A549 (cell line): ENCODE results near the gene RGS2. TPM values are rescaled to one million over a fixed set of nuclear protein-coding genes. Genes with fewer than 3 reads are reported as not detected.

Experiments
- ATAC-seq, 2 experiments: fragments of 200-7000 bp in 1 of 2; fragments of >200 bp in 1 of 2; cut with Nextera tagmentation in 1 of 2; cut with Tn5 transposase in 1 of 2; 3 replicates each; pipeline versions ENCODE4 v1.8.0 to v1.9.1; 2018 to 2020; ENCODE audit warnings: mild to moderate bottlenecking in 1 of 2, moderate library complexity in 1 of 2
- CTCF ChIA-PET: fragments of 300-600 bp; sonication (Branson Sonifier 250); formaldehyde crosslinking; extraction: SDS; loops from one replicate; lab custom pipeline; 2021; ENCODE audit warnings: antibody characterized with exemption, inconsistent platforms; lab: Yijun Ruan, JAX
- POLR2A ChIA-PET: fragments of 350-600 bp; formaldehyde crosslinking; extraction: SDS; loops from one replicate; lab custom pipeline; 2021; ENCODE audit warnings: antibody characterized with exemption, inconsistent platforms; lab: Yijun Ruan, JAX
- DNase-seq, 2 experiments: peaks; one replicate each; pipeline versions ENCODE4 v3.0.0 to v3.0.0-alpha.2; 2011 to 2016; ENCODE audit warnings: low read depth in 1 of 2, low spot score in 1 of 2
- FAIRE-seq: peaks from 2 replicates; lab custom pipeline; 2011; peaks lifted over from hg19 to GRCh38; lab: Jason Lieb, UNC
- H3K27ac ChIP-seq, 2 experiments: fragments of >200 bp; sonication (Bioruptor Twin); formaldehyde crosslinking; 3 replicates each; pipeline ENCODE4 v1.5.1; 2016 to 2017
- H3K4me1 ChIP-seq: fragments of >200 bp; sonication (Bioruptor Twin); formaldehyde crosslinking; 3 replicates; pipeline ENCODE4 v1.6.1; 2016
- H3K4me2 ChIP-seq: fragments of >200 bp; sonication (Bioruptor Twin); formaldehyde crosslinking; 3 replicates; pipeline ENCODE4 v1.6.1; 2016
- H3K4me3 ChIP-seq: fragments of >200 bp; sonication (Bioruptor Twin); formaldehyde crosslinking; 3 replicates; pipeline ENCODE4 v1.5.1; 2016
- H3K9me3 ChIP-seq: fragments of >200 bp; sonication (Bioruptor Twin); formaldehyde crosslinking; 3 replicates; pipeline ENCODE4 v1.6.1; 2016
- CBX2 ChIP-seq: fragments of 200-600 bp; sonication (generic); IDR thresholded peaks from 2 replicates; pipeline ENCODE4 v1.6.1; 2016; ENCODE audit warnings: low read depth, mild to moderate bottlenecking, borderline replicate concordance
- CHD4 ChIP-seq: fragments of 200-600 bp; sonication (generic); IDR thresholded peaks from 2 replicates; pipeline ENCODE4 v1.6.1; 2016; ENCODE audit warnings: antibody characterized with exemption, mild to moderate bottlenecking, borderline replicate concordance
- EP300 ChIP-seq, 2 experiments: fragments of >200 bp; sonication (Bioruptor Twin); formaldehyde crosslinking; IDR thresholded peaks; 2 replicates in 1 of 2; 3 replicates in 1 of 2; pipeline ENCODE4 v1.6.1; 2016 to 2017
- GATA3 ChIP-seq: IDR thresholded peaks from 2 replicates; pipeline ENCODE4 v1.6.1; 2012; ENCODE audit warnings: borderline replicate concordance
- JUNB ChIP-seq: fragments of >200 bp; sonication (Bioruptor Twin); formaldehyde crosslinking; IDR thresholded peaks from 2 replicates; pipeline ENCODE4 v1.6.1; 2016
- NFE2L2 ChIP-seq: fragments of 150-350 bp; conservative IDR thresholded peaks from 2 replicates; pipeline ENCODE4 v1.6.1; 2014; ENCODE audit warnings: low read length
- NPAS2 ChIP-seq: fragments of 250-450 bp; sonication (Bioruptor Pico); IDR thresholded peaks from 2 replicates; pipeline ENCODE4 v1.8.0; 2022; ENCODE audit warnings: mild to moderate bottlenecking, moderate library complexity, borderline replicate concordance
- PHF8 ChIP-seq: fragments of 200-600 bp; sonication (generic); IDR thresholded peaks from 2 replicates; pipeline ENCODE4 v1.6.1; 2016; ENCODE audit warnings: low read depth, mild to moderate bottlenecking, antibody characterized with exemption, moderate library complexity, borderline replicate concordance
- RARB ChIP-seq: fragments of 250-450 bp; sonication (Bioruptor Pico); IDR thresholded peaks from 2 replicates; pipeline ENCODE4 v1.8.0; 2021; ENCODE audit warnings: mild to moderate bottlenecking, moderate library complexity
- TFCP2L1 ChIP-seq: fragments of 250-450 bp; sonication (Bioruptor Pico); IDR thresholded peaks from 2 replicates; pipeline ENCODE4 v1.5.0; 2021; ENCODE audit warnings: mild to moderate bottlenecking
- ZC3H11A ChIP-seq: fragments of 450-650 bp; IDR thresholded peaks from 2 replicates; pipeline ENCODE4 v1.6.1; 2014; ENCODE audit warnings: antibody characterized with exemption, mild to moderate bottlenecking
- ZNF302 ChIP-seq: fragments of 250-450 bp; sonication (Bioruptor Pico); IDR thresholded peaks from 2 replicates; pipeline ENCODE4 v1.9.0; 2021; ENCODE audit warnings: inconsistent platforms, mild to moderate bottlenecking, moderate library complexity
- ZSCAN20 ChIP-seq: fragments of 250-450 bp; sonication (Bioruptor Pico); IDR thresholded peaks from 2 replicates; pipeline ENCODE4 v1.8.0; 2022; ENCODE audit warnings: mild to moderate bottlenecking, moderate library complexity
- WGBS: methylation state at CpG from one replicate; pipeline ENCODE4 v1.1.6; 2017; ENCODE audit errors: missing lambda C conversion rate; 5-methylcytosine and 5-hydroxymethylcytosine counted together
- polyA plus RNA-seq, 4 experiments: library from polyadenylated mRNA; depleted of rRNA in 3 of 4; stranded (reverse); fragments of >200 nt; fragmentation: RNase III in 1 of 4; extraction: RNeasy Plus Mini Kit Qiagen cat#74134 plus additional on column Dnase treatment in 1 of 4; gene quantifications; 2 replicates in 3 of 4; 3 replicates in 1 of 4; pipeline ENCODE4 v1.2.3, GENCODE V29; 2011 to 2017
- TF ChIP-seq, protein P1 (sequence below): IDR thresholded peaks from 2 replicates; pipeline ENCODE4 v1.6.1; 2012
- TF ChIP-seq, protein P2 (sequence below): IDR thresholded peaks from 2 replicates; pipeline ENCODE4 v1.6.1; 2012; ENCODE audit warnings: low read depth, borderline replicate concordance
- TF ChIP-seq, protein P3 (sequence below): fragments of 450-650 bp; IDR thresholded peaks from 2 replicates; pipeline ENCODE4 v1.6.1; 2014; ENCODE audit warnings: antibody characterized with exemption
- TF ChIP-seq, protein P4 (sequence below): fragments of 200-600 bp; sonication (generic); IDR thresholded peaks from 2 replicates; pipeline ENCODE4 v1.6.1; 2016; ENCODE audit warnings: antibody characterized with exemption, mild to moderate bottlenecking, moderate library complexity

RGS2 gene
- polyA plus RNA-seq, 2 of the 4 experiments (the other 2 are of a cell fraction): 20.1 to 26.5 TPM

DNA sequence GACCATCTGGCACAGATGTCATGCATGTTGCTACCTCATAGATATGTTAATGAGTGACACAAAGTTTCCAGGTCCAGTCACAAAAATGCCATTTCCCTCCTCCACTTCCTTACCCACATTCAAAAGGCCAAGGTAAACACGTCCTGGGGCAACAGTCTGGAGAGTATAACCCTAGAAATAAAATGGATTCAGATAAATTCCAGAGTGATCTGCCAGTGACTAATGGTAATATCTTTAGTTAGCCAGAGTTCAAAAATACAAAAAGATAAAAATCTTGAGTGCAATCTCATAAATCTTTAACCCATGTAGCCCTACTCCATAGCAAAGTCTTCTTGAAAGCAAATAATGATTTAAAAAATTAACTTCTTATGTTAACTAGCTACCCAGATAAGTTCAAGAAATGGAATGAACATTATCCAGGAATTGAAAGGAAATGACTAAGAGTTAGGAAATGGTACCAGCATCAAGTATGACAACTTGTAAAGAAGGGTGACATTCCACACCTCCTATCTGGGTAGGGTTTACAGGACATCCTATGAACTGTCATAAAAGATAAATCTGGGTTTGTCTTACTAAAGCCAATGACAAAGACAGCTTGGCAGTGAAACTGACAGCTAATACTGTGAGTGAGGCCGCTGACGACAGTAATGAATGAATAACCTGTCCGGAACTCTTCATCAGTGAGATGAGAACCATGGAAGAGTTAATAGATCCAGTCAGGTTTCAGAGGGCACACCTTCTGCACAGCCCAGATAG lies 18.1 kb downstream of the RGS2 start:
- ChIA-PET POLR2A (no interaction called here), CTCF (no interaction called here)
- Histone ChIP-seq H3K27ac (peak overlapping the region; percentile 22 to 37; a peak in 3 of 6 replicates), H3K4me3 (no peak overlapping the region), H3K4me1 (peaks cover 21% of the 10 kb centered on the region), H3K9me3 (no peaks in the 10 kb centered on the region), H3K4me2 (peak overlapping the region; percentile 48)
- WGBS: 1% methylated on average over 4 of the region's 4 CpGs
- no peak for FAIRE-seq
- peak; percentile 62 to 89; a peak in 5 of 6 replicates for ATAC-seq
- peak; percentile 11 to 60 for DNase-seq
- no peak for TF ChIP-seq RARB (CRISPR knock-in tag)
- no peak for TF ChIP-seq CHD4
- TF ChIP-seq ZNF302 (CRISPR knock-in tag): no peak
- peak in 1 of 2 experiments; percentile 57; a peak in 1 of 5 replicates for TF ChIP-seq EP300 (IDR thresholded peaks at IDR 0.05)
- TF ChIP-seq GATA3: peak; percentile 66; the same call in 1 of the 2 replicates
- TF ChIP-seq JUNB: peak; percentile 49; the same call in 1 of the 2 replicates

DNA sequence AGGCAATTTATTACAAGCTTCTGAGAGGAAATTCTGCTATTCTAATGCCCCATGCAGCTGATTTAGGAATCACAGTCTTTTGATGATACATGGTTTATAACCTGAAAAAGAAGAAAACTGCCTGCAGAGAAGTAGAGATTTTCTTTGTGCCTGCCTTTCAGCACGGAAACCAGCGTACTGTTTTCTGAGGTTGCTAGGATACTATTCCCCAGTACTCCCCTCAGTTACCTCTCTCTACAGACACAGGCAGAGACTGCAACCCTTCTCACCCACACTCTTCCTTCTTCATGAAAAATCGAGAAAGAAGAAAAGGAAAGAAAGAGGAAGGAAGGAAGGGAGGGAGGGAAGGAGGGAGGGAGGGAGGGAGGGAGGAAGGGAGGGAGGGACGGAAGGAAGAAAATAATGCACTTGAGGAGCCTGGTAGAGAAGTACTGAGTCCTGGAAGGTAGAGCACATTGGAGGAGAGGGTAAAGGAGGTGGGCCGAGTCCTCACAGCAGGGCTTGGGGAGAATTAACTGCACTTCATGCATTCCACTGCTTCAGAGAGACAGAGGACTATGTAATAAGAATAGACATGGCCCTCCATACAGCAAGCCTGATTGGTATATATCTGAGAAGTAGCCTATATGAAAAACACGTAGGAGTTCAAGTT lies 21.9 kb downstream of the RGS2 start:
- 81% methylated on average over 6 of the region's 6 CpGs for WGBS
- POLR2A ChIA-PET: no interaction called here
- no peak for FAIRE-seq

More for the DNA sequence above, 21.9 kb downstream of the RGS2 start:
- ATAC-seq: no peak
- peaks cover 21% of the 10 kb centered on the region for H3K4me1 ChIP-seq
- no peak overlapping the region for H3K27ac ChIP-seq
- no peaks in the 10 kb centered on the region for H3K9me3 ChIP-seq
- H3K4me2 ChIP-seq: no peak overlapping the region
- TF ChIP-seq CHD4 (no peak), ZSCAN20 (CRISPR knock-in tag) (no peak), ZC3H11A (no peak), NFE2L2 (no peak), TFCP2L1 (CRISPR knock-in tag) (no peak), PHF8 (no peak), NPAS2 (CRISPR knock-in tag) (no peak), CBX2 (no peak)
- TF ChIP-seq, protein P1, sequence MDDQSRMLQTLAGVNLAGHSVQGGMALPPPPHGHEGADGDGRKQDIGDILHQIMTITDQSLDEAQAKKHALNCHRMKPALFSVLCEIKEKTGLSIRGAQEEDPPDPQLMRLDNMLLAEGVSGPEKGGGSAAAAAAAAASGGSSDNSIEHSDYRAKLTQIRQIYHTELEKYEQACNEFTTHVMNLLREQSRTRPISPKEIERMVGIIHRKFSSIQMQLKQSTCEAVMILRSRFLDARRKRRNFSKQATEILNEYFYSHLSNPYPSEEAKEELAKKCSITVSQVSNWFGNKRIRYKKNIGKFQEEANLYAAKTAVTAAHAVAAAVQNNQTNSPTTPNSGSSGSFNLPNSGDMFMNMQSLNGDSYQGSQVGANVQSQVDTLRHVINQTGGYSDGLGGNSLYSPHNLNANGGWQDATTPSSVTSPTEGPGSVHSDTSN: no peak
- TF ChIP-seq, protein P2, sequence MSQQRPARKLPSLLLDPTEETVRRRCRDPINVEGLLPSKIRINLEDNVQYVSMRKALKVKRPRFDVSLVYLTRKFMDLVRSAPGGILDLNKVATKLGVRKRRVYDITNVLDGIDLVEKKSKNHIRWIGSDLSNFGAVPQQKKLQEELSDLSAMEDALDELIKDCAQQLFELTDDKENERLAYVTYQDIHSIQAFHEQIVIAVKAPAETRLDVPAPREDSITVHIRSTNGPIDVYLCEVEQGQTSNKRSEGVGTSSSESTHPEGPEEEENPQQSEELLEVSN: no peak
- TF ChIP-seq, protein P3, sequence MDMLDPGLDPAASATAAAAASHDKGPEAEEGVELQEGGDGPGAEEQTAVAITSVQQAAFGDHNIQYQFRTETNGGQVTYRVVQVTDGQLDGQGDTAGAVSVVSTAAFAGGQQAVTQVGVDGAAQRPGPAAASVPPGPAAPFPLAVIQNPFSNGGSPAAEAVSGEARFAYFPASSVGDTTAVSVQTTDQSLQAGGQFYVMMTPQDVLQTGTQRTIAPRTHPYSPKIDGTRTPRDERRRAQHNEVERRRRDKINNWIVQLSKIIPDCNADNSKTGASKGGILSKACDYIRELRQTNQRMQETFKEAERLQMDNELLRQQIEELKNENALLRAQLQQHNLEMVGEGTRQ: no peak
- TF ChIP-seq, protein P4, sequence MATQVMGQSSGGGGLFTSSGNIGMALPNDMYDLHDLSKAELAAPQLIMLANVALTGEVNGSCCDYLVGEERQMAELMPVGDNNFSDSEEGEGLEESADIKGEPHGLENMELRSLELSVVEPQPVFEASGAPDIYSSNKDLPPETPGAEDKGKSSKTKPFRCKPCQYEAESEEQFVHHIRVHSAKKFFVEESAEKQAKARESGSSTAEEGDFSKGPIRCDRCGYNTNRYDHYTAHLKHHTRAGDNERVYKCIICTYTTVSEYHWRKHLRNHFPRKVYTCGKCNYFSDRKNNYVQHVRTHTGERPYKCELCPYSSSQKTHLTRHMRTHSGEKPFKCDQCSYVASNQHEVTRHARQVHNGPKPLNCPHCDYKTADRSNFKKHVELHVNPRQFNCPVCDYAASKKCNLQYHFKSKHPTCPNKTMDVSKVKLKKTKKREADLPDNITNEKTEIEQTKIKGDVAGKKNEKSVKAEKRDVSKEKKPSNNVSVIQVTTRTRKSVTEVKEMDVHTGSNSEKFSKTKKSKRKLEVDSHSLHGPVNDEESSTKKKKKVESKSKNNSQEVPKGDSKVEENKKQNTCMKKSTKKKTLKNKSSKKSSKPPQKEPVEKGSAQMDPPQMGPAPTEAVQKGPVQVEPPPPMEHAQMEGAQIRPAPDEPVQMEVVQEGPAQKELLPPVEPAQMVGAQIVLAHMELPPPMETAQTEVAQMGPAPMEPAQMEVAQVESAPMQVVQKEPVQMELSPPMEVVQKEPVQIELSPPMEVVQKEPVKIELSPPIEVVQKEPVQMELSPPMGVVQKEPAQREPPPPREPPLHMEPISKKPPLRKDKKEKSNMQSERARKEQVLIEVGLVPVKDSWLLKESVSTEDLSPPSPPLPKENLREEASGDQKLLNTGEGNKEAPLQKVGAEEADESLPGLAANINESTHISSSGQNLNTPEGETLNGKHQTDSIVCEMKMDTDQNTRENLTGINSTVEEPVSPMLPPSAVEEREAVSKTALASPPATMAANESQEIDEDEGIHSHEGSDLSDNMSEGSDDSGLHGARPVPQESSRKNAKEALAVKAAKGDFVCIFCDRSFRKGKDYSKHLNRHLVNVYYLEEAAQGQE: no peak
- CTCF ChIA-PET: interaction anchor here (0.6 kb wide), 1 partner anchor 11 kb away, joined by 3 read pairs; no protein-coding TSS in a partner anchor
- DNase-seq: no peak
- H3K4me3 ChIP-seq: no peak overlapping the region
